ENCODE data around the gene C3orf52. TPM values are rescaled to one million over a fixed set of nuclear protein-coding genes. Genes with fewer than 3 reads are reported as not detected.
A peak's percentile ranks its signal among the peaks of the same experiment; 100 is the strongest.

C3orf52 gene
- total and polyA plus RNA-seq, 10 of the 15 experiments (the other 5 are each of a cell fraction or from before 2014, with no cell fraction given) = 0.15 to 1.9 (median 0.73) TPM

DNA sequence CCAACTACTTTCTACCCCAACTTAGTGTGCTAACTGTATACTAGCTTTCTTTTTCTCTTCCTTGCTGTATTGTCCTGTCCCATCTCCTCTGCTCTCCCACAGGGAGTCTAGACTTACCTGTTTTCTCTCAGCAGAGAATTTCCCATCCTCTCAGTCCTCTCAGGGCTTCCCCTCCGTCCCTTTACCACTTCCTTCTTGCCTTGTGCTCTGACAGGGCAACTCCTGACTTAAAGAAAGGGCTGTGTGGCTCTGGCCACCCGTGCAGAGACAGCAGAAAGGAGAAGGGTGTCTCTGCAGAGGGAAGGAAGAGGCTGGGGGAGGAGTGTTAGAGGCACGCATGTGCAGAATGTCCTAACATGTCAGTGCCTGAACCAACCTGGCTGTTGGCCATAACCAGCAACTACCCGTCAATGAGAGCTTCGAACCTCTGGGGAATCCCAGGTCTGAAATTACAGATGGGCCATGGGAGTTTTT is 46.8 kb downstream of the C3orf52 start, which contains the start of gene GCSAM (continued):
- no peak for TF ChIP-seq NR2C2 (IDR thresholded peaks at IDR 0.05; ENCODE audit: borderline replicate concordance, control insufficient read depth, insufficient read length, low read depth)
- no peak for TF ChIP-seq NFIC (IDR thresholded peaks at IDR 0.05; ENCODE audit: low read depth, low read length)
- TF ChIP-seq JUNB (IDR thresholded peaks at IDR 0.05) = peak; percentile 45; the same call in 1 of the 2 replicates
- TF ChIP-seq IKZF2 (IDR thresholded peaks at IDR 0.05) = peak; percentile 97 to 98
- TF ChIP-seq ATF7 (IDR thresholded peaks at IDR 0.05; ENCODE audit: low read depth) = peak; percentile 72; the same call in 1 of the 2 replicates
- TF ChIP-seq, protein P1, sequence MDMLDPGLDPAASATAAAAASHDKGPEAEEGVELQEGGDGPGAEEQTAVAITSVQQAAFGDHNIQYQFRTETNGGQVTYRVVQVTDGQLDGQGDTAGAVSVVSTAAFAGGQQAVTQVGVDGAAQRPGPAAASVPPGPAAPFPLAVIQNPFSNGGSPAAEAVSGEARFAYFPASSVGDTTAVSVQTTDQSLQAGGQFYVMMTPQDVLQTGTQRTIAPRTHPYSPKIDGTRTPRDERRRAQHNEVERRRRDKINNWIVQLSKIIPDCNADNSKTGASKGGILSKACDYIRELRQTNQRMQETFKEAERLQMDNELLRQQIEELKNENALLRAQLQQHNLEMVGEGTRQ (IDR thresholded peaks at IDR 0.05; ENCODE audit: borderline replicate concordance, low read depth, low read length) = no peak
- no peak for TF ChIP-seq CBX5 (IDR thresholded peaks at IDR 0.05; ENCODE audit: low read depth)
- TF ChIP-seq RB1 (IDR thresholded peaks at IDR 0.05; ENCODE audit: borderline replicate concordance) = peak; percentile 15; the same call in 1 of the 2 replicates
- TF ChIP-seq, protein P2, sequence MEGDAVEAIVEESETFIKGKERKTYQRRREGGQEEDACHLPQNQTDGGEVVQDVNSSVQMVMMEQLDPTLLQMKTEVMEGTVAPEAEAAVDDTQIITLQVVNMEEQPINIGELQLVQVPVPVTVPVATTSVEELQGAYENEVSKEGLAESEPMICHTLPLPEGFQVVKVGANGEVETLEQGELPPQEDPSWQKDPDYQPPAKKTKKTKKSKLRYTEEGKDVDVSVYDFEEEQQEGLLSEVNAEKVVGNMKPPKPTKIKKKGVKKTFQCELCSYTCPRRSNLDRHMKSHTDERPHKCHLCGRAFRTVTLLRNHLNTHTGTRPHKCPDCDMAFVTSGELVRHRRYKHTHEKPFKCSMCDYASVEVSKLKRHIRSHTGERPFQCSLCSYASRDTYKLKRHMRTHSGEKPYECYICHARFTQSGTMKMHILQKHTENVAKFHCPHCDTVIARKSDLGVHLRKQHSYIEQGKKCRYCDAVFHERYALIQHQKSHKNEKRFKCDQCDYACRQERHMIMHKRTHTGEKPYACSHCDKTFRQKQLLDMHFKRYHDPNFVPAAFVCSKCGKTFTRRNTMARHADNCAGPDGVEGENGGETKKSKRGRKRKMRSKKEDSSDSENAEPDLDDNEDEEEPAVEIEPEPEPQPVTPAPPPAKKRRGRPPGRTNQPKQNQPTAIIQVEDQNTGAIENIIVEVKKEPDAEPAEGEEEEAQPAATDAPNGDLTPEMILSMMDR (IDR thresholded peaks at IDR 0.05 in 2 of 3, conservative IDR thresholded peaks at IDR 0.05 in 1 of 3; ENCODE audit: control insufficient read depth in 2 of 3, extremely low read depth in 1 of 3, insufficient read depth in 1 of 3, low read depth in 3 of 3, low read length in 3 of 3) = no peak
- TF ChIP-seq CREB1 (IDR thresholded peaks at IDR 0.05; ENCODE audit: low read depth) = no peak
- peak; percentile 96 for TF ChIP-seq EED (IDR thresholded peaks at IDR 0.05; ENCODE audit: low read depth)
- TF ChIP-seq BCL11A (IDR thresholded peaks at IDR 0.05; ENCODE audit: low read depth, low read length) = peak; percentile 67
- TF ChIP-seq, protein P3, sequence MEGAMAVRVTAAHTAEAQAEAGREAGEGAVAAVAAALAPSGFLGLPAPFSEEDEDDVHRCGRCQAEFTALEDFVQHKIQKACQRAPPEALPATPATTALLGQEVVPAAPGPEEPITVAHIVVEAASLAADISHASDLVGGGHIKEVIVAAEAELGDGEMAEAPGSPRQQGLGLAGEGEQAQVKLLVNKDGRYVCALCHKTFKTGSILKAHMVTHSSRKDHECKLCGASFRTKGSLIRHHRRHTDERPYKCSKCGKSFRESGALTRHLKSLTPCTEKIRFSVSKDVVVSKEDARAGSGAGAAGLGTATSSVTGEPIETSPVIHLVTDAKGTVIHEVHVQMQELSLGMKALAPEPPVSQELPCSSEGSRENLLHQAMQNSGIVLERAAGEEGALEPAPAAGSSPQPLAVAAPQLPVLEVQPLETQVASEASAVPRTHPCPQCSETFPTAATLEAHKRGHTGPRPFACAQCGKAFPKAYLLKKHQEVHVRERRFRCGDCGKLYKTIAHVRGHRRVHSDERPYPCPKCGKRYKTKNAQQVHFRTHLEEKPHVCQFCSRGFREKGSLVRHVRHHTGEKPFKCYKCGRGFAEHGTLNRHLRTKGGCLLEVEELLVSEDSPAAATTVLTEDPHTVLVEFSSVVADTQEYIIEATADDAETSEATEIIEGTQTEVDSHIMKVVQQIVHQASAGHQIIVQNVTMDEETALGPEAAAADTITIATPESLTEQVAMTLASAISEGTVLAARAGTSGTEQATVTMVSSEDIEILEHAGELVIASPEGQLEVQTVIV (IDR thresholded peaks at IDR 0.05; ENCODE audit: borderline replicate concordance, partially characterized antibody) = no peak
- peak; percentile 62 to 93; a peak in 3 of 4 replicates for TF ChIP-seq EP300 (IDR thresholded peaks at IDR 0.05; ENCODE audit: borderline replicate concordance in 1 of 2, control insufficient read depth in 1 of 2, low read depth in 2 of 2, low read length in 2 of 2)
- TF ChIP-seq PAX8 (IDR thresholded peaks at IDR 0.05) = no peak; the same call in 1 of the 2 replicates
- TF ChIP-seq IRF4 (IDR thresholded peaks at IDR 0.05; ENCODE audit: low read depth, low read length) = peak; percentile 89; the same call in 1 of the 2 replicates
- peak; percentile 90 for TF ChIP-seq PAX5 (IDR thresholded peaks at IDR 0.05; ENCODE audit: borderline replicate concordance, low read depth, low read length)
- 0 out of 2 replicates have a peak, but pooled peaks have one; percentile 7 for TF ChIP-seq YBX1 (IDR thresholded peaks at IDR 0.05)
- TF ChIP-seq SMC3 (IDR thresholded peaks at IDR 0.05; ENCODE audit: borderline replicate concordance, low read length) = peak; percentile 27; the same call in 1 of the 2 replicates
- TF ChIP-seq, protein P4, sequence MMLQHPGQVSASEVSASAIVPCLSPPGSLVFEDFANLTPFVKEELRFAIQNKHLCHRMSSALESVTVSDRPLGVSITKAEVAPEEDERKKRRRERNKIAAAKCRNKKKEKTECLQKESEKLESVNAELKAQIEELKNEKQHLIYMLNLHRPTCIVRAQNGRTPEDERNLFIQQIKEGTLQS (IDR thresholded peaks at IDR 0.05; ENCODE audit: borderline replicate concordance, extremely low read depth, low read depth, low read length) = no peak
- peak; percentile 82 for TF ChIP-seq CHD2 (IDR thresholded peaks at IDR 0.05; ENCODE audit: borderline replicate concordance, low read depth, low read length)
- TF ChIP-seq YY1 (IDR thresholded peaks at IDR 0.05; ENCODE audit: low read depth, low read length) = peak; percentile 64; the same call in 1 of the 2 replicates
- TF ChIP-seq KAT2A (conservative IDR thresholded peaks at IDR 0.05; ENCODE audit: control insufficient read depth, low read depth, low read length) = no peak
- TF ChIP-seq ZNF622 (IDR thresholded peaks at IDR 0.05) = no peak
- TF ChIP-seq BHLHE40 (IDR thresholded peaks at IDR 0.05; ENCODE audit: borderline replicate concordance in 1 of 2, low read depth in 2 of 2, low read length in 1 of 2) = peak; percentile 99
- TF ChIP-seq GABPA (IDR thresholded peaks at IDR 0.05; ENCODE audit: low read depth) = no peak
- TF ChIP-seq MEF2A (IDR thresholded peaks at IDR 0.05; ENCODE audit: insufficient read depth, low read depth, low read length) = peak; percentile 75; the same call in 1 of the 2 replicates
